ENCODE measurements around the gene CLVS2.

CLVS2 gene

GRCh38 chr6:123017104-123017682 is 21.2 kb downstream of the CLVS2 start:
- no peak overlapping the region for H3K4me3 ChIP-seq (ENCODE audit: low read depth, low read length)
- DNase-seq (ENCODE audit: low read depth) = no peak
- TF ChIP-seq CTCF (IDR thresholded peaks at IDR 0.05; ENCODE audit: control insufficient read depth, extremely low read depth, insufficient read depth) = no peak

DNA sequence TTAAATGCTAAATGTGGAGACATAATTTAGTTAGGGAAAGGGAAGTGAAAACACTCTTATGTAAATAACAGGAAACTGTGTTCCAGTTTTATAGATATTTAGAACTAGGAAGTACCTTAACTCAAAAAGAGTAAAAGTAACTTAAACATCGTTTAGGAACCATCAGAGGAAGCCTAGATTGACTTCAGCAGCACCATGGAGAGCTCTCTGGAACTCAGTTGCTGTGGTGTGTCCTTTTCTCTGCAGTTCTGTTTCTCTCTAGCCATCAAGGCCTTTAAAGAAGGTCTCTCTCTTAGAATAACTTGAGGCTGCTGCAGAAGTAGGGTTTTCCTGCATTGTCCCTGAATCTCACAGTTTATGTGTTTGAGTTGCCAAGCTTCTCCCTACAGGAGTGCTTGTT is 26.9 kb downstream of the CLVS2 start:
- no peak overlapping the region for H3K4me3 ChIP-seq (ENCODE audit: low read depth, low read length)
- no peak for TF ChIP-seq CTCF (IDR thresholded peaks at IDR 0.05; ENCODE audit: control insufficient read depth, extremely low read depth, insufficient read depth)
- DNase-seq (ENCODE audit: low read depth) = no peak

GRCh38 chr6:123024976-123025375 is 28.9 kb downstream of the CLVS2 start:
- no peak overlapping the region for H3K4me3 ChIP-seq (ENCODE audit: low read depth, low read length)

DNA sequence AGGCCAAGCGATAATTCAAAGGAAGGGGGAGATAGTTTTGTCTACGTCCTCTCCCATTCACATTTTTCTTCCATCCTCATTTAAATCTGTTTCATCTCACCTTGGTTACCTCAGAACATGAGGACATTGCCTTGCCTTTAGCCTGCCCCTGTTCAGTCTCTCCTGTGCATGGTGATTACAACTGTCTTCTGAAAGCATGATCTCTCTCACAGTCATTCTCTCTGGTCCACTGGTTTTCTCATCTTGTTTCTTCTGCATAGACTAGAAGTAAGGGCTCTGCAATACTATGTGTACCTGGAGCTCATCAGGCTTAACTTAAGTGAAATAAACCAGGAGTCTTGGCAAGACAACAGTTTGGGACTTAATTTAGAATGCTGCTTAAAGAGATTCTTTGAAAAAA is 31.4 kb downstream of the CLVS2 start:
- TF ChIP-seq CTCF (IDR thresholded peaks at IDR 0.05; ENCODE audit: control insufficient read depth, extremely low read depth, insufficient read depth) = no peak
- DNase-seq (ENCODE audit: low read depth) = no peak
- H3K4me3 ChIP-seq (ENCODE audit: low read depth, low read length) = no peak overlapping the region

More at GRCh38 chr6:123024976-123025375, 28.9 kb downstream of the CLVS2 start:
- TF ChIP-seq CTCF (IDR thresholded peaks at IDR 0.05; ENCODE audit: control insufficient read depth, extremely low read depth, insufficient read depth) = no peak
- DNase-seq (ENCODE audit: low read depth) = no peak

GRCh38 chr6:123028263-123028662 is 32.2 kb downstream of the CLVS2 start:
- DNase-seq (ENCODE audit: low read depth) = no peak
- no peak overlapping the region for H3K4me3 ChIP-seq (ENCODE audit: low read depth, low read length)
- no peak for TF ChIP-seq CTCF (IDR thresholded peaks at IDR 0.05; ENCODE audit: control insufficient read depth, extremely low read depth, insufficient read depth)

DNA sequence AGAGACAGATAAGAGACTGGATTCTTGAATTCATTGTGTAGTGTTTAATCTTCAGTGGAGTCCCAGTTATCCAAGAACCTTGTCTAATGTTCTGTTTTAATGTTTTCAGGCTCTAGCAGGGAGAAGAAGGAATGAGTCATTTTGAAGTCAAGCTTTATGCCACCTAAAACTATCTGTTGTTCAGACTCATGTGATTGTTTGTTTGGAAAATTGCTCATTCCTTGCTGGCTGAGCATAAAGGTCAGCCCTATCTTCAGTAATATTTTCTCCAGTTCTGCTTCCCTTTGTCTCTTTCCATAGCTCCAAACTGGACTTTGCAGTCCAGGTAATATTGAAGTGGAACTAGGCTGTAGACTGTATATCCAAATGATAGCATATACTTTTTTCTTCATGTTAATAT is 34.2 kb downstream of the CLVS2 start:
- H3K4me3 ChIP-seq (ENCODE audit: low read depth, low read length) = no peak overlapping the region
- no peak for TF ChIP-seq CTCF (IDR thresholded peaks at IDR 0.05; ENCODE audit: control insufficient read depth, extremely low read depth, insufficient read depth)
- no peak for DNase-seq (ENCODE audit: low read depth)

DNA sequence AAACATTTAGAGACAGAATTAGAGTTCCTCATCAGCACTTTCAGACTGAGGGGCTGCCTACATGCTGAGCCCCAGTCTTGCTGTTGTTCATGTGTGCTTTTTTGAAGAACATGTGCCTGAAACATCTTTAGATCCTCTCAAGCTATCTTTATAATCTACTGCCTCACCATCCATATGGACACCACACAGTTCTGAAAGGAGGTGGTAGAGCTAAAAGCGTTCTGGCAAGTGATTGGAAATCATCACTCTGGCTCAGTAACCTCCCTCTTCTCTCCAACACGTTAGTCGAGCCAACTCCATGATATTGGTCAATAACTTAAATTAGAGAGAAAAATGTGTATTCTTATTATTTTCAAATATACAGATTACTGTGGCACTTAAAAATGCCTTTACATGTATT is 40.6 kb downstream of the CLVS2 start:
- H3K4me3 ChIP-seq (ENCODE audit: low read depth, low read length) = no peak overlapping the region
- DNase-seq (ENCODE audit: low read depth) = no peak
- TF ChIP-seq CTCF (IDR thresholded peaks at IDR 0.05; ENCODE audit: control insufficient read depth, extremely low read depth, insufficient read depth) = no peak
